ENCODE results near the gene MPP3. TPM values are rescaled to one million over a fixed set of nuclear protein-coding genes. Genes with fewer than 3 reads are reported as not detected.

Gene MPP3
- polyA plus RNA-seq, 3 donors: 1.5 TPM; not detected in 2

- 83% methylated on average over 8 of the region's 12 CpGs for WGBS (ENCODE audit: insufficient coverage)
- Mint-ChIP-seq H3K4me1 (peaks cover 15% of the 10 kb centered on the region), H3K9me3 (peaks cover 0 to 2% (median 0%) of the 10 kb centered on the region in 7 donors), H3K27me3 (ENCODE audit: low read depth in 3 of 3) (peaks cover 0 to 3% (median 2%) of the 10 kb centered on the region in 3 donors), H3K4me3 (no peak overlapping the region), H3K36me3 (peaks cover 3 to 4% of the 10 kb centered on the region in 2 donors), H3K27ac (no peak overlapping the region)
- intact Hi-C loops (cut with micrococcal nuclease): no loop called here
- Histone ChIP-seq H3K27ac (ENCODE audit: low read depth in 1 of 2, low read length in 2 of 2) (no peak overlapping the region), H3K36me3 (replicated peaks in 1 of 2; ENCODE audit: control insufficient read depth in 1 of 2, insufficient read depth in 2 of 2, low read length in 2 of 2) (no peaks in the 10 kb centered on the region), H3K9me3 (replicated peaks in 1 of 2; ENCODE audit: control insufficient read depth in 1 of 2, insufficient read depth in 1 of 2, low read length in 2 of 2) (no peaks in the 10 kb centered on the region), H3K9ac (ENCODE audit: insufficient read depth, low read length, poor library complexity, severe bottlenecking) (no peak overlapping the region), H3K4me1 (ENCODE audit: control insufficient read depth in 1 of 2, insufficient read depth in 2 of 2, low read length in 2 of 2) (peaks cover 11 to 15% of the 10 kb centered on the region in 2 donors), H3K4me3 (replicated peaks in 1 of 3; ENCODE audit: low read depth in 2 of 3, low read length in 3 of 3) (no peak overlapping the region), H3K79me2 (ENCODE audit: insufficient read depth, low read length) (no peaks in the 10 kb centered on the region), H2AFZ (ENCODE audit: insufficient read depth, low read depth, low read length, poor library complexity, severe bottlenecking) (peak overlapping the region; percentile 3), H4K20me1 (ENCODE audit: insufficient read depth, low read length) (no peaks in the 10 kb centered on the region), H3K27me3 (ENCODE audit: control insufficient read depth in 2 of 2, insufficient read depth in 2 of 2, low read length in 2 of 2) (no peaks in the 10 kb centered on the region), H3K4me2 (replicated peaks; ENCODE audit: extremely low read depth, low read length, poor library complexity, severe bottlenecking) (no peak overlapping the region)
- DNase-seq: no peak
- TF ChIP-seq CTCF (IDR thresholded peaks at IDR 0.05): no peak
These were observed 18.9 kb downstream of the MPP3 start for GRCh38 chr17:43814026-43814425.

- TF ChIP-seq CTCF (IDR thresholded peaks at IDR 0.05): no peak
- Histone ChIP-seq H3K27me3 (ENCODE audit: control insufficient read depth in 2 of 2, insufficient read depth in 2 of 2, low read length in 2 of 2) (no peaks in the 10 kb centered on the region), H3K27ac (ENCODE audit: low read depth in 1 of 2, low read length in 2 of 2) (no peak overlapping the region), H3K79me2 (ENCODE audit: insufficient read depth, low read length) (no peaks in the 10 kb centered on the region), H3K36me3 (replicated peaks in 1 of 2; ENCODE audit: control insufficient read depth in 1 of 2, insufficient read depth in 2 of 2, low read length in 2 of 2) (no peaks in the 10 kb centered on the region), H4K20me1 (ENCODE audit: insufficient read depth, low read length) (no peaks in the 10 kb centered on the region), H2AFZ (ENCODE audit: insufficient read depth, low read depth, low read length, poor library complexity, severe bottlenecking) (no peak overlapping the region), H3K9me3 (replicated peaks in 1 of 2; ENCODE audit: control insufficient read depth in 1 of 2, insufficient read depth in 1 of 2, low read length in 2 of 2) (no peaks in the 10 kb centered on the region), H3K9ac (ENCODE audit: insufficient read depth, low read length, poor library complexity, severe bottlenecking) (no peak overlapping the region), H3K4me2 (replicated peaks; ENCODE audit: extremely low read depth, low read length, poor library complexity, severe bottlenecking) (no peak overlapping the region), H3K4me3 (replicated peaks in 1 of 3; ENCODE audit: low read depth in 2 of 3, low read length in 3 of 3) (no peak overlapping the region), H3K4me1 (ENCODE audit: control insufficient read depth in 1 of 2, insufficient read depth in 2 of 2, low read length in 2 of 2) (peaks cover 11 to 15% of the 10 kb centered on the region in 2 donors)
- Mint-ChIP-seq H3K4me1 (peaks cover 14% of the 10 kb centered on the region), H3K4me3 (no peak overlapping the region), H3K9me3 (peaks cover 0 to 2% (median 0%) of the 10 kb centered on the region in 7 donors), H3K27ac (no peak overlapping the region), H3K27me3 (ENCODE audit: low read depth in 3 of 3) (peaks cover 0 to 3% (median 2%) of the 10 kb centered on the region in 3 donors), H3K36me3 (peaks cover 0 to 3% of the 10 kb centered on the region in 2 donors)
- WGBS (ENCODE audit: insufficient coverage): 83% methylated on average over 1 of the region's 3 CpGs
- no peak for DNase-seq
- intact Hi-C loops (cut with micrococcal nuclease): no loop called here
These were observed 19.6 kb downstream of the MPP3 start for GRCh38 chr17:43813386-43813785.

All from CD14-positive monocyte (primary cell).